CD14-positive monocyte (primary cell): ENCODE results near the gene FRMPD2. TPM values are rescaled to one million over a fixed set of nuclear protein-coding genes. Genes with fewer than 3 reads are reported as not detected.

Experiments used
- DNase-seq, 3 donors: peaks; one replicate each; pipeline ENCODE4 v3.0.0-alpha.2; 2011 to 2022
- H2AFZ ChIP-seq: 2 replicates; pipeline ENCODE4 v1.6.0; 2012; ENCODE audit warnings: mild to moderate bottlenecking, low read depth, low read length, inconsistent platforms; ENCODE audit not compliant: insufficient read depth, poor library complexity, severe bottlenecking
- H3K27ac ChIP-seq, 2 donors: 1 replicate in 1 of 2; 2 replicates in 1 of 2; pipeline ENCODE4 v1.5.1; 2012 to 2013; ENCODE audit warnings: low read length in 2 of 2, control low read depth in 1 of 2, inconsistent platforms in 1 of 2, low read depth in 1 of 2, mild to moderate bottlenecking in 1 of 2
- H3K27me3 ChIP-seq, 2 donors: one replicate each; pipeline versions ENCODE4 v1.6.0 to v1.6.1; 2011 to 2013; ENCODE audit warnings: low read length in 2 of 2; ENCODE audit not compliant: control insufficient read depth in 2 of 2, insufficient read depth in 2 of 2
- H3K36me3 ChIP-seq, 2 donors: replicated peaks in 1 of 2; 1 replicate in 1 of 2; 2 replicates in 1 of 2; pipeline versions ENCODE4 v1.5.1 to v1.6.1; 2012 to 2013; ENCODE audit warnings: low read length in 2 of 2, control low read depth in 1 of 2, inconsistent platforms in 1 of 2, mild to moderate bottlenecking in 1 of 2; ENCODE audit not compliant: insufficient read depth in 2 of 2, control insufficient read depth in 1 of 2
- H3K4me1 ChIP-seq, 2 donors: 1 replicate in 1 of 2; 2 replicates in 1 of 2; pipeline versions ENCODE4 v1.5.1 to v1.6.1; 2012 to 2013; ENCODE audit warnings: low read length in 2 of 2, control low read depth in 1 of 2, inconsistent platforms in 1 of 2, mild to moderate bottlenecking in 1 of 2, moderate library complexity in 1 of 2; ENCODE audit not compliant: insufficient read depth in 2 of 2, control insufficient read depth in 1 of 2
- H3K4me2 ChIP-seq: replicated peaks from 2 replicates; pipeline ENCODE3; 2012; ENCODE audit warnings: low read length, moderate library complexity, mild to moderate bottlenecking; ENCODE audit not compliant: poor library complexity, severe bottlenecking; ENCODE audit errors: extremely low read depth
- H3K4me3 ChIP-seq, 3 experiments: fragments of 200-600 bp in 1 of 3; sonication (generic) in 1 of 3; replicated peaks in 1 of 3; 1 replicate in 2 of 3; 2 replicates in 1 of 3; pipeline ENCODE4 v1.5.1; 2011 to 2013; ENCODE audit warnings: low read length in 3 of 3, mild to moderate bottlenecking in 3 of 3, control low read depth in 2 of 3, low read depth in 2 of 3, inconsistent platforms in 1 of 3, moderate library complexity in 1 of 3
- H3K79me2 ChIP-seq: 2 replicates; pipeline ENCODE4 v1.6.0; 2012; ENCODE audit warnings: mild to moderate bottlenecking, control low read depth, inconsistent platforms, low read length, moderate library complexity; ENCODE audit not compliant: insufficient read depth
- H3K9ac ChIP-seq: 2 replicates; pipeline ENCODE4 v1.6.0; 2017; ENCODE audit warnings: low read length, mild to moderate bottlenecking; ENCODE audit not compliant: insufficient read depth, poor library complexity, severe bottlenecking
- H3K9me3 ChIP-seq, 2 donors: replicated peaks in 1 of 2; 1 replicate in 1 of 2; 2 replicates in 1 of 2; pipeline versions ENCODE4 v1.5.1 to v1.6.1; 2012 to 2013; ENCODE audit warnings: low read length in 2 of 2, control low read depth in 1 of 2; ENCODE audit not compliant: control insufficient read depth in 1 of 2, insufficient read depth in 1 of 2
- H4K20me1 ChIP-seq: 2 replicates; pipeline ENCODE4 v1.6.0; 2012; ENCODE audit warnings: mild to moderate bottlenecking, low read length, control low read depth, moderate library complexity; ENCODE audit not compliant: insufficient read depth
- H3K27ac Mint-ChIP-seq, 7 donors: one replicate each; pipeline ENCODE4 v1.8.0; 2020; ENCODE audit warnings: mild to moderate bottlenecking in 7 of 7, mixed read lengths in 7 of 7, moderate library complexity in 6 of 7, inconsistent platforms in 2 of 7
- H3K27me3 Mint-ChIP-seq, 3 donors: one replicate each; pipeline ENCODE4 v1.8.0; 2021 to 2022; ENCODE audit warnings: low read depth in 3 of 3, mild to moderate bottlenecking in 3 of 3, mixed read lengths in 3 of 3, moderate library complexity in 3 of 3, inconsistent platforms in 1 of 3
- H3K36me3 Mint-ChIP-seq, 2 donors: one replicate each; pipeline ENCODE4 v1.8.0; 2020; ENCODE audit warnings: mixed read lengths in 2 of 2, inconsistent platforms in 1 of 2, mild to moderate bottlenecking in 1 of 2
- H3K4me1 Mint-ChIP-seq: one replicate; pipeline ENCODE4 v1.8.0; 2020; ENCODE audit warnings: mild to moderate bottlenecking, mixed read lengths
- H3K4me3 Mint-ChIP-seq, 2 donors: one replicate each; pipeline ENCODE4 v1.8.0; 2020; ENCODE audit warnings: mild to moderate bottlenecking in 2 of 2, mixed read lengths in 2 of 2, moderate library complexity in 1 of 2
- H3K9me3 Mint-ChIP-seq, 7 donors: one replicate each; pipeline ENCODE4 v1.8.0; 2020 to 2022; ENCODE audit warnings: mixed read lengths in 7 of 7, mild to moderate bottlenecking in 6 of 7, moderate library complexity in 6 of 7, inconsistent platforms in 2 of 7
- WGBS: methylation state at CpG from one replicate; pipeline ENCODE4 v1.1.5; 2013; ENCODE audit warnings: missing lambda C conversion rate; ENCODE audit not compliant: insufficient coverage; 5-methylcytosine and 5-hydroxymethylcytosine counted together
- intact Hi-C, 2 donors: fragments of 100-400 bp; cut with micrococcal nuclease; formaldehyde crosslinking; loops; one replicate each; pipeline versions ENCODE4 v1.15.0 to v1.15.1; 2023
- polyA plus RNA-seq, 3 donors: library from polyadenylated mRNA; depleted of rRNA in 1 of 3; unstranded in 2 of 3; stranded (reverse) in 1 of 3; fragments of 300-500 nt in 2 of 3; fragments of >200 nt in 1 of 3; fragmentation: Illumina TruSeq in 2 of 3; gene quantifications; 1 replicate in 2 of 3; 2 replicates in 1 of 3; pipeline ENCODE4 v1.2.3, GENCODE V29; 2012 to 2021
- TF ChIP-seq, protein P1 (sequence below): fragments of 200-600 bp; IDR thresholded peaks from one replicate; pipeline ENCODE4 v1.8.0; 2022; ENCODE audit warnings: antibody characterized with exemption, mild to moderate bottlenecking

The FRMPD2 gene
- polyA plus RNA-seq, 3 donors, result not detected

DNA sequence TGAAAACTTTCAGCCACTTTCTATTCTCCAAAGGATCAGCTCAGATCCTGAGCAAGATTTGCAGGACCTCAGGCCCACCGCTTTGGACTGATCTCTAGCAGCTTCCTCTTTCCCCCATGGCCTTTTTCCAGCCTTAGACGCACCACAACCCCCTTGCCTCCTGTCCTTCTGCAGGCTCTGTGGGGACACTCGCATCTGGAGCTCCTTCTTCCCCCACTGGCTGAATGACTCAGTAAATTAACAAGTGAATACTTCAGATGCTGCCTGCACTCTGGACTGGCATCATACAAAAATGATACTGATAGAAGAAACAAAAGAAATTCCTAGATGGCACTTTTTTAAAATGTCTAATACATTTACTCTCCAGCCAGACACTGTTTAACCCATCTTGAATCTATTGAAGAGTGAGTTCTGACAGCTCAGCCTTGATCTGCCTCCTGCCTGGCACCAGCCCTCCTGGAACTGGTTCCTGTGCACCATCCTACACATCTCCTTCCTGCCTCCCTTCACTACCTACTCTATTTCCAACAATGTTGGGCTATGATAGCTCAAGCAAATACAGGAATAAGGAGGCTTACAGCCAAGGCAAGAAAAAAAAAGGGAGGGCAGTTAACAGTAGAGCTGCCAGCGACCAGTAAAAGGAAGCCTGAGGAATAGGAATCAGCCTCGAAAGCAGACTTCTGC is 3.3 kb downstream of the FRMPD2 start:
- Histone ChIP-seq H3K9me3 (no peaks in the 10 kb centered on the region), H3K4me1 (no peaks in the 10 kb centered on the region), H3K4me3 (no peak overlapping the region), H3K36me3 (no peaks in the 10 kb centered on the region), H2AFZ (no peak overlapping the region), H4K20me1 (no peaks in the 10 kb centered on the region), H3K9ac (no peak overlapping the region), H3K79me2 (no peaks in the 10 kb centered on the region), H3K27me3 (no peaks in the 10 kb centered on the region), H3K4me2 (no peak overlapping the region), H3K27ac (no peak overlapping the region)
- WGBS, result 39% methylated on average over 5 of the region's 5 CpGs
- H3K9me3 Mint-ChIP-seq, result peaks cover 0 to 2% (median 0%) of the 10 kb centered on the region in 7 donors
- no peak overlapping the region for H3K27ac Mint-ChIP-seq
- peaks cover 0 to 2% (median 0%) of the 10 kb centered on the region in 3 donors for H3K27me3 Mint-ChIP-seq
- intact Hi-C loops, result no loop called here
- H3K4me3 Mint-ChIP-seq, result no peak overlapping the region
- no peaks in the 10 kb centered on the region for H3K4me1 Mint-ChIP-seq
- no peaks in the 10 kb centered on the region for H3K36me3 Mint-ChIP-seq
- no peak for DNase-seq
- TF ChIP-seq, protein P1, sequence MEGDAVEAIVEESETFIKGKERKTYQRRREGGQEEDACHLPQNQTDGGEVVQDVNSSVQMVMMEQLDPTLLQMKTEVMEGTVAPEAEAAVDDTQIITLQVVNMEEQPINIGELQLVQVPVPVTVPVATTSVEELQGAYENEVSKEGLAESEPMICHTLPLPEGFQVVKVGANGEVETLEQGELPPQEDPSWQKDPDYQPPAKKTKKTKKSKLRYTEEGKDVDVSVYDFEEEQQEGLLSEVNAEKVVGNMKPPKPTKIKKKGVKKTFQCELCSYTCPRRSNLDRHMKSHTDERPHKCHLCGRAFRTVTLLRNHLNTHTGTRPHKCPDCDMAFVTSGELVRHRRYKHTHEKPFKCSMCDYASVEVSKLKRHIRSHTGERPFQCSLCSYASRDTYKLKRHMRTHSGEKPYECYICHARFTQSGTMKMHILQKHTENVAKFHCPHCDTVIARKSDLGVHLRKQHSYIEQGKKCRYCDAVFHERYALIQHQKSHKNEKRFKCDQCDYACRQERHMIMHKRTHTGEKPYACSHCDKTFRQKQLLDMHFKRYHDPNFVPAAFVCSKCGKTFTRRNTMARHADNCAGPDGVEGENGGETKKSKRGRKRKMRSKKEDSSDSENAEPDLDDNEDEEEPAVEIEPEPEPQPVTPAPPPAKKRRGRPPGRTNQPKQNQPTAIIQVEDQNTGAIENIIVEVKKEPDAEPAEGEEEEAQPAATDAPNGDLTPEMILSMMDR, result no peak

DNA sequence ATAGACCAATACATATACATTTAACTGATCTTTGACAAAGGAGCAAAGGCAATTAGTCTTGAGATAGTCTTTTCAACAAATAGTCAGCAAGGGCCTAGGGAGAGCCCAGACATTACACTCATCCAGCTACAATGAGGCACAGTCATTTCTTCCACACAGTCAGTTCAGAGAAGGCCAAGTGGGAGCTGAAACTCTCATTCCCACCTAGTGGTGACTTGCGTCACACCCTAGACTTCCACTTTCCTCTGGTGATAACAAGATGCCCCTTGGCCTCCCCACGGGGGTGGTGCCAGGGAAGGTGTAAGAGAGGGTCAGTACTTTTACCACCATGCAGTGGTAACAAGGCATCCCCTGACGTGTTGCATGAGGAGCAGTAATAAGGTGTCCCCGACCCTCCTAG is 8.0 kb downstream of the FRMPD2 start:
- no peak overlapping the region for H3K27ac Mint-ChIP-seq
- TF ChIP-seq, protein P1, result no peak

More for the DNA sequence above, 8.0 kb downstream of the FRMPD2 start:
- no peak overlapping the region for H3K4me2 ChIP-seq
- no peak overlapping the region for H3K4me3 ChIP-seq
- H3K27me3 Mint-ChIP-seq, result peaks cover 1 to 2% (median 1%) of the 10 kb centered on the region in 3 donors
- whole genome bisulfite sequencing, result 83% methylated on average over 1 of the region's 4 CpGs
- no peaks in the 10 kb centered on the region for H3K79me2 ChIP-seq
- no peaks in the 10 kb centered on the region for H3K36me3 ChIP-seq
- H4K20me1 ChIP-seq, result no peaks in the 10 kb centered on the region
- H2AFZ ChIP-seq, result no peak overlapping the region
- no peaks in the 10 kb centered on the region for H3K4me1 Mint-ChIP-seq
- no peak overlapping the region for H3K27ac ChIP-seq
- intact Hi-C loops, result no loop called here
- H3K27me3 ChIP-seq, result no peaks in the 10 kb centered on the region
- peaks cover 0 to 5% (median 0%) of the 10 kb centered on the region in 7 donors for H3K9me3 Mint-ChIP-seq
- H3K36me3 Mint-ChIP-seq, result no peaks in the 10 kb centered on the region
- H3K9ac ChIP-seq, result no peak overlapping the region
- H3K4me1 ChIP-seq, result no peaks in the 10 kb centered on the region
- H3K9me3 ChIP-seq, result no peaks in the 10 kb centered on the region
- H3K4me3 Mint-ChIP-seq, result no peak overlapping the region
- DNase-seq, result no peak
